ENCODE results near the gene STX5. TPM values are rescaled to one million over a fixed set of nuclear protein-coding genes. Genes with fewer than 3 reads are reported as not detected.

Gene STX5
- total RNA-seq, 1 donor, result 35.8 TPM

- Histone ChIP-seq H4K20me1 (ENCODE audit: insufficient read depth, low read length) (peaks cover 6% of the 10 kb centered on the region), H3K27ac (ENCODE audit: low read depth, low read length) (no peak overlapping the region), H3K27me3 (ENCODE audit: insufficient read depth, low read length) (no peaks in the 10 kb centered on the region), H3K4me2 (ENCODE audit: insufficient read depth, low read length) (no peak overlapping the region), H3K36me3 (ENCODE audit: insufficient read depth, low read length) (peaks cover 81% of the 10 kb centered on the region), H3K4me1 (ENCODE audit: insufficient read depth, low read length) (no peaks in the 10 kb centered on the region), H3K79me2 (ENCODE audit: insufficient read depth, low read length) (peaks cover 23% of the 10 kb centered on the region), H3K9me3 (ENCODE audit: low read depth, low read length) (no peaks in the 10 kb centered on the region), H3K4me3 (ENCODE audit: insufficient read depth, low read length) (no peak overlapping the region), H2AFZ (ENCODE audit: low read length) (no peak overlapping the region)
- TF ChIP-seq, protein P1, sequence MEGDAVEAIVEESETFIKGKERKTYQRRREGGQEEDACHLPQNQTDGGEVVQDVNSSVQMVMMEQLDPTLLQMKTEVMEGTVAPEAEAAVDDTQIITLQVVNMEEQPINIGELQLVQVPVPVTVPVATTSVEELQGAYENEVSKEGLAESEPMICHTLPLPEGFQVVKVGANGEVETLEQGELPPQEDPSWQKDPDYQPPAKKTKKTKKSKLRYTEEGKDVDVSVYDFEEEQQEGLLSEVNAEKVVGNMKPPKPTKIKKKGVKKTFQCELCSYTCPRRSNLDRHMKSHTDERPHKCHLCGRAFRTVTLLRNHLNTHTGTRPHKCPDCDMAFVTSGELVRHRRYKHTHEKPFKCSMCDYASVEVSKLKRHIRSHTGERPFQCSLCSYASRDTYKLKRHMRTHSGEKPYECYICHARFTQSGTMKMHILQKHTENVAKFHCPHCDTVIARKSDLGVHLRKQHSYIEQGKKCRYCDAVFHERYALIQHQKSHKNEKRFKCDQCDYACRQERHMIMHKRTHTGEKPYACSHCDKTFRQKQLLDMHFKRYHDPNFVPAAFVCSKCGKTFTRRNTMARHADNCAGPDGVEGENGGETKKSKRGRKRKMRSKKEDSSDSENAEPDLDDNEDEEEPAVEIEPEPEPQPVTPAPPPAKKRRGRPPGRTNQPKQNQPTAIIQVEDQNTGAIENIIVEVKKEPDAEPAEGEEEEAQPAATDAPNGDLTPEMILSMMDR (IDR thresholded peaks at IDR 0.05; ENCODE audit: extremely low read depth, low read depth, low read length), result no peak
- DNase-seq (ENCODE audit: insufficient read length, low spot score, missing footprints), result no peak
These were observed 8.2 kb downstream of the STX5 start for GRCh38 chr11:62823677-62824076.

DNA sequence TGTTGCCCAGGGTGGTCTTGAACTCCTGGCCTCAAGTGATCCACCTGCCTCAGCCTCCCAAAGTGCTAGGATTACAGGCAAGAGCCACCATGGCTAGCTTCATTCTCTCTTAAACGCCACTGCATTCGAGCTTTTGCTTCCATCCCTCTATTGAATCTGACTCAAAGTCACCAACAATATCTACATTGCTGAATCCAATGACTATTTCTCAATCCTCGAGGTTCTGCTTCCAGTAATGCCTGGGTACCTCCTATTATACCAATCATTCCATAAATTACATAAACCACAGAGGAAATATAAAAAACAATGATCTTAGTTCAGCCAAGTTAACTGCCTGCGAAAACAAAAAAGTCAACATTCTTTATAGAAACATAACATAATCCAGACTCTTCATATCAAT is 14.7 kb downstream of the STX5 start:
- Histone ChIP-seq H3K27ac (ENCODE audit: low read depth, low read length) (no peak overlapping the region), H3K9me3 (ENCODE audit: low read depth, low read length) (no peaks in the 10 kb centered on the region), H3K27me3 (ENCODE audit: insufficient read depth, low read length) (no peaks in the 10 kb centered on the region), H3K4me2 (ENCODE audit: insufficient read depth, low read length) (no peak overlapping the region), H3K4me1 (ENCODE audit: insufficient read depth, low read length) (no peaks in the 10 kb centered on the region), H3K4me3 (ENCODE audit: insufficient read depth, low read length) (no peak overlapping the region), H3K36me3 (ENCODE audit: insufficient read depth, low read length) (peaks cover 61% of the 10 kb centered on the region), H2AFZ (ENCODE audit: low read length) (no peak overlapping the region), H4K20me1 (ENCODE audit: insufficient read depth, low read length) (no peaks in the 10 kb centered on the region), H3K79me2 (ENCODE audit: insufficient read depth, low read length) (no peaks in the 10 kb centered on the region)
- TF ChIP-seq, protein P1 (IDR thresholded peaks at IDR 0.05; ENCODE audit: extremely low read depth, low read depth, low read length), result no peak
- no peak for DNase-seq (ENCODE audit: insufficient read length, low spot score, missing footprints)

DNA sequence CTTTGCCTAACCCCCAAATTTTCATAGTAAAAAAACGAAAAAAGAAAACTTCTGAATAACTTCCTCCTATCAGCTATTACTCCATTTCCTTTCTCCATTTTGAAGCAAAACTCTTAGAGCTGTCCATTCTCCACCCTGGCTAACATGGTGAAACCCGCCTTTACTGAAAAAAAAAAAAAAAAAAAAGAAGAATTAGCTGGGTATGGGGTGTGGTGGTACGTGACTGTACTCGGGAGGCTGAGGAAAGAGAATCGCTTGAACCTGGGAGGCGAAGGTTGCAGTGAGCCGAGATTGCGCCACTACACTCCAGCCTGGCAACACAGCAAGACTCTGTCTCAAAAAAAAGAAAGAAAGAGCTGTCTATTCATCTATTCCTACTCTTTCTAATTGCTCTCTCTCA is 15.3 kb downstream of the STX5 start:
- TF ChIP-seq, protein P1 (IDR thresholded peaks at IDR 0.05; ENCODE audit: extremely low read depth, low read depth, low read length), result no peak
- H3K4me2 ChIP-seq (ENCODE audit: insufficient read depth, low read length), result no peak overlapping the region
- no peak for DNase-seq (ENCODE audit: insufficient read length, low spot score, missing footprints)
- H3K4me1 ChIP-seq (ENCODE audit: insufficient read depth, low read length), result no peaks in the 10 kb centered on the region
- peaks cover 58% of the 10 kb centered on the region for H3K36me3 ChIP-seq (ENCODE audit: insufficient read depth, low read length)
- H3K79me2 ChIP-seq (ENCODE audit: insufficient read depth, low read length), result no peaks in the 10 kb centered on the region
- H3K27ac ChIP-seq (ENCODE audit: low read depth, low read length), result no peak overlapping the region
- no peak overlapping the region for H3K4me3 ChIP-seq (ENCODE audit: insufficient read depth, low read length)
- H2AFZ ChIP-seq (ENCODE audit: low read length), result no peak overlapping the region
- no peaks in the 10 kb centered on the region for H3K27me3 ChIP-seq (ENCODE audit: insufficient read depth, low read length)
- no peaks in the 10 kb centered on the region for H3K9me3 ChIP-seq (ENCODE audit: low read depth, low read length)
- no peaks in the 10 kb centered on the region for H4K20me1 ChIP-seq (ENCODE audit: insufficient read depth, low read length)

DNA sequence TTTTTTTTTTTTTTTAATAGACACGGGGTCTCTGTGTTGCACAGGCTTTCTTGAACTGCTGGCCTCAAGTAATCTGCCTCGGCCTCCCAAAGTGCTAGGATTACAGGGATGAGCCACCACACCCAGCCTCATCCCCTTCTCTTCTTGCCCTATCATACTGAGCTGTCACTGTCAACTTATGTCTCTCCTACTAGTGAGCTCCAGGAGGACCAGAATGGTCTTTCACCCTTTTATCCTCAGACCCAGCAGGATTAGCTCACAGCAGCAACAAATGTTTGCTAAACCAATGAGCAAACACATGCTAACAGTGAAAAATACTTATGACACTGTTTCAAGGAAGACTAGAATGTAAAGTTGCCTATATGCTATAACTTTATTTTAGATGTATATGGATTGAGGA is 20.2 kb downstream of the STX5 start:
- no peak overlapping the region for H3K27ac ChIP-seq (ENCODE audit: low read depth, low read length)
- H3K4me3 ChIP-seq (ENCODE audit: insufficient read depth, low read length), result no peak overlapping the region
- DNase-seq (ENCODE audit: insufficient read length, low spot score, missing footprints), result no peak
- H4K20me1 ChIP-seq (ENCODE audit: insufficient read depth, low read length), result no peaks in the 10 kb centered on the region
- no peak overlapping the region for H3K4me2 ChIP-seq (ENCODE audit: insufficient read depth, low read length)
- H3K27me3 ChIP-seq (ENCODE audit: insufficient read depth, low read length), result no peaks in the 10 kb centered on the region
- no peaks in the 10 kb centered on the region for H3K79me2 ChIP-seq (ENCODE audit: insufficient read depth, low read length)
- TF ChIP-seq, protein P1 (IDR thresholded peaks at IDR 0.05; ENCODE audit: extremely low read depth, low read depth, low read length), result no peak
- no peaks in the 10 kb centered on the region for H3K9me3 ChIP-seq (ENCODE audit: low read depth, low read length)
- H3K36me3 ChIP-seq (ENCODE audit: insufficient read depth, low read length), result peaks cover 26% of the 10 kb centered on the region
- no peak overlapping the region for H2AFZ ChIP-seq (ENCODE audit: low read length)
- H3K4me1 ChIP-seq (ENCODE audit: insufficient read depth, low read length), result peaks cover 4% of the 10 kb centered on the region
